Measurements from ENCODE around the gene STKLD1.
"Not testable (repeated sequence)": the region's sequence is repeated elsewhere in the genome, so short reads cannot be mapped to it uniquely, and the experiment has no call there.

Gene STKLD1

GRCh38 chr9:133443982-133444381 lies 67.8 kb downstream of the STKLD1 start:
- no peak for DNase-seq (ENCODE audit: low spot score)

GRCh38 chr9:133445293-133445969 lies 69.3 kb downstream of the STKLD1 start:
- DNase-seq (ENCODE audit: low spot score) = no peak

GRCh38 chr9:133448487-133448972 lies 72.4 kb downstream of the STKLD1 start:
- no peak for DNase-seq (ENCODE audit: low spot score)

- no peak for DNase-seq (ENCODE audit: low spot score)
Measured at GRCh38 chr9:133449760-133450159, 73.6 kb downstream of the STKLD1 start.

- not testable (repeated sequence) for DNase-seq (ENCODE audit: low spot score)
Measured at GRCh38 chr9:133451865-133452264, 75.7 kb downstream of the STKLD1 start.

- DNase-seq (ENCODE audit: low spot score) = no peak
Measured at GRCh38 chr9:133452562-133452961, 76.4 kb downstream of the STKLD1 start.

DNA sequence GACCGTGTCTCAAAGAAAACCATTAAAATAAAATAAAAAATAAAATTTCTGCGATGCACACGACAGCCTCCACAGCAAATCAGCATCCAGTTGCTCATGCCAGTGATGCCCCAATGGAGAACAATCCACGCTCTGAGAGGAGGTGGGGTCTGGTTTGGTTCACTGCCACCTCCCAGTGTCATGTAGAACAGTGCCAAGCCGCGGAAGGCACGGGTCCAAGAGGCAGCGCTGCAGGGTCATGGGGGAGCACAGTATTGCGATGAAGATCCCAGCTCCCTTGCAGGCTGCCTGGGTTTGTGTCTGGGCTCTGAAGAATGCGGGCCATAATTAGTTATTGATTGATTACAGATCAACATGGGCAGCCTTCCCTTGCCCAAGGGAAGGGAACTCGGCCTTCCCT lies 77.5 kb downstream of the STKLD1 start:
- no peak for DNase-seq (ENCODE audit: low spot score)

GRCh38 chr9:133454325-133454724 lies 78.2 kb downstream of the STKLD1 start:
- DNase-seq (ENCODE audit: low spot score) = no peak

DNA sequence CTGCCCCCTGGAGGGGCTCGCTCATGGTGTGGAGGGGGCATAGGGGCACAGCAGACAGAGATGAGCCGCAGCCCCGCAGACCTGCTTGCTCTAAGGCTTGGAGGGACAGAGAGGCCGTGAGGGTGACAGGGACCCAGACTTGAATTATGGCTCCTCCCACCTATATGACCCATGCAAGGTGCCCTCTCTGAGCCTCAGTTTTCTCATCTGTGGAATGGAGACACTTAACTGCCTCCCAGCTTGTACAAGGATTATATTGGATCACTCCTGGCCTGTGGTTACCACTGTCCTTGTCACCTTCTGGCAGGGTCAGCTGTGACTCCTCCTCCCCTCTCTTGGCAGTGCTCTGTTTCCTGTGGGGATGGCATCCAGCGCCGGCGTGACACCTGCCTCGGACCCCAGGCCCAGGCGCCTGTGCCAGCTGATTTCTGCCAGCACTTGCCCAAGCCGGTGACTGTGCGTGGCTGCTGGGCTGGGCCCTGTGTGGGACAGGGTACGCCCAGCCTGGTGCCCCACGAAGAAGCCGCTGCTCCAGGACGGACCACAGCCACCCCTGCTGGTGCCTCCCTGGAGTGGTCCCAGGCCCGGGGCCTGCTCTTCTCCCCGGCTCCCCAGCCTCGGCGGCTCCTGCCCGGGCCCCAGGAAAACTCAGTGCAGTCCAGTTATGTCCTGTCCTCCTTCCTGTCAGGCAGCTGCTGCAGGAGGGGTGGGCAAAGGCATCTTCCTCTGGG lies 78.9 kb downstream of the STKLD1 start:
- no peak for DNase-seq (ENCODE audit: low spot score)
